Osteoblast (primary cell): ENCODE measurements around the gene SYTL4. TPM values are rescaled to one million over a fixed set of nuclear protein-coding genes. Genes with fewer than 3 reads are reported as not detected.

ENCODE experiments used
- DNase-seq: peaks from one replicate; pipeline ENCODE4 v3.0.0; 2011; ENCODE audit warnings: low spot score, mixed read lengths; ENCODE audit not compliant: insufficient read length; ENCODE audit errors: missing footprints
- H2AFZ ChIP-seq: 2 replicates; pipeline ENCODE4 v1.6.0; 2011; ENCODE audit warnings: mild to moderate bottlenecking, low read length
- H3K27ac ChIP-seq: 2 replicates; pipeline ENCODE4 v1.5.1; 2011; ENCODE audit warnings: mild to moderate bottlenecking, low read depth, low read length, moderate library complexity
- H3K27me3 ChIP-seq: 2 replicates; pipeline ENCODE4 v1.6.0; 2012; ENCODE audit warnings: mild to moderate bottlenecking, control low read depth, inconsistent platforms, low read length, moderate library complexity; ENCODE audit not compliant: insufficient read depth
- H3K36me3 ChIP-seq: 2 replicates; pipeline ENCODE4 v1.5.1; 2011; ENCODE audit warnings: mild to moderate bottlenecking, low read length, control low read depth, moderate library complexity; ENCODE audit not compliant: insufficient read depth
- H3K4me1 ChIP-seq: 2 replicates; pipeline ENCODE4 v1.5.1; 2011; ENCODE audit warnings: mild to moderate bottlenecking, low read length, control low read depth, moderate library complexity; ENCODE audit not compliant: insufficient read depth
- H3K4me2 ChIP-seq: 2 replicates; pipeline ENCODE4 v1.6.0; 2011; ENCODE audit warnings: mild to moderate bottlenecking, low read length; ENCODE audit not compliant: insufficient read depth
- H3K4me3 ChIP-seq: fragments of 200-600 bp; sonication (generic); 3 replicates; pipeline ENCODE4 v1.5.1; 2012; ENCODE audit warnings: mild to moderate bottlenecking, low read length, inconsistent platforms; ENCODE audit not compliant: insufficient read depth
- H3K79me2 ChIP-seq: 2 replicates; pipeline ENCODE4 v1.6.0; 2012; ENCODE audit warnings: mild to moderate bottlenecking, low read length, control low read depth, inconsistent platforms; ENCODE audit not compliant: insufficient read depth
- H3K9me3 ChIP-seq: 2 replicates; pipeline ENCODE4 v1.5.1; 2011; ENCODE audit warnings: low read depth, low read length, control low read depth
- H4K20me1 ChIP-seq: 2 replicates; pipeline ENCODE4 v1.6.0; 2012; ENCODE audit warnings: mild to moderate bottlenecking, low read length, control low read depth; ENCODE audit not compliant: insufficient read depth
- total RNA-seq: library from RNA; depleted of rRNA; stranded (reverse); fragments of >200 nt; gene quantifications from 2 replicates; pipeline ENCODE4 v1.2.3, GENCODE V29; 2012
- TF ChIP-seq, protein P1 (sequence below): IDR thresholded peaks from 2 replicates; pipeline ENCODE4 v1.5.1; 2011; ENCODE audit warnings: mild to moderate bottlenecking, low read depth, low read length, moderate library complexity; ENCODE audit errors: extremely low read depth

The SYTL4 gene
- total RNA-seq, 1 donor = 2.9 TPM

DNA sequence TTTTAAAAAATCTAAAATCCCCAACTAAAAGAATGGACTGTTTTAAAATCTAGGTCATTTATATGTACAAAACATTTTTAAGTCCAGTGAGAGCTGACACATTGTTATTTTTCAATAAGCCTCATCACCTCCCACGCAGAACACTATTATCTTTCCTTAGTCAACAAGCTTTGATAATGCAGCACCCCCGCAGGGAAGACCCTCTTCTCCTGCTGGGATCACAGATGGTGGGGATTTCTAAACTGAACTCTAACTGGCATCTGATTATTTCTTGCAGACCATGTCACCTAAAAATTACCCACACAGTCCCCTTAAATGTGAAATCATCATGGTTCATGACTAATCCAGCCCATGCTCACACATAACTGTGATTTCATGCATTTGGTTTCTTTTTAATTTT is 11.6 kb downstream of the SYTL4 start:
- no peaks in the 10 kb centered on the region for H3K27me3 ChIP-seq
- H3K9me3 ChIP-seq = no peaks in the 10 kb centered on the region
- no peak overlapping the region for H3K4me3 ChIP-seq
- H3K27ac ChIP-seq = no peak overlapping the region
- peak; percentile 68 for DNase-seq
- no peak overlapping the region for H2AFZ ChIP-seq
- no peaks in the 10 kb centered on the region for H3K4me1 ChIP-seq
- H3K36me3 ChIP-seq = no peaks in the 10 kb centered on the region
- no peaks in the 10 kb centered on the region for H3K79me2 ChIP-seq
- TF ChIP-seq, protein P1, sequence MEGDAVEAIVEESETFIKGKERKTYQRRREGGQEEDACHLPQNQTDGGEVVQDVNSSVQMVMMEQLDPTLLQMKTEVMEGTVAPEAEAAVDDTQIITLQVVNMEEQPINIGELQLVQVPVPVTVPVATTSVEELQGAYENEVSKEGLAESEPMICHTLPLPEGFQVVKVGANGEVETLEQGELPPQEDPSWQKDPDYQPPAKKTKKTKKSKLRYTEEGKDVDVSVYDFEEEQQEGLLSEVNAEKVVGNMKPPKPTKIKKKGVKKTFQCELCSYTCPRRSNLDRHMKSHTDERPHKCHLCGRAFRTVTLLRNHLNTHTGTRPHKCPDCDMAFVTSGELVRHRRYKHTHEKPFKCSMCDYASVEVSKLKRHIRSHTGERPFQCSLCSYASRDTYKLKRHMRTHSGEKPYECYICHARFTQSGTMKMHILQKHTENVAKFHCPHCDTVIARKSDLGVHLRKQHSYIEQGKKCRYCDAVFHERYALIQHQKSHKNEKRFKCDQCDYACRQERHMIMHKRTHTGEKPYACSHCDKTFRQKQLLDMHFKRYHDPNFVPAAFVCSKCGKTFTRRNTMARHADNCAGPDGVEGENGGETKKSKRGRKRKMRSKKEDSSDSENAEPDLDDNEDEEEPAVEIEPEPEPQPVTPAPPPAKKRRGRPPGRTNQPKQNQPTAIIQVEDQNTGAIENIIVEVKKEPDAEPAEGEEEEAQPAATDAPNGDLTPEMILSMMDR = no peak
- peak overlapping the region; percentile 52 for H3K4me2 ChIP-seq
- no peaks in the 10 kb centered on the region for H4K20me1 ChIP-seq

DNA sequence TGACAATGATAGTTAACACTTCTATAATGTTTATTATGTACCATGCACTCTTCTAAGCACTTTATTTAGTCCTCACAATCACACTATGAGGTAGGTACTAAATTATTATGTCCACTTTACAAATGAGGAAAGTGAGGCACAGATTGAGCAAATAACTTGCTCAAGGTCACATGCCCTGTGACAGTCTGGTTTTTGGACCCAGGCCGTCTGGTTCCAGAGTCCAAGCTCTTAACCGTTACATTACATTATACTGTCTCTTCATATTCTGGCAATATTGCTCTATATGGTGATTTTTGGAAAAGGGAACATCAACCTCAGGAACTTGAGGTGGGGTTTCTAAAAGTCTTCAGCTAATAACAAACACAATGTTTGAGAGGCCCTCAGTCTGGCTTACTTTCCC is 12.8 kb downstream of the SYTL4 start:
- Histone ChIP-seq H3K36me3 (no peaks in the 10 kb centered on the region), H2AFZ (no peak overlapping the region), H3K4me3 (no peak overlapping the region), H3K4me1 (no peaks in the 10 kb centered on the region), H3K4me2 (no peak overlapping the region), H3K9me3 (no peaks in the 10 kb centered on the region), H4K20me1 (no peaks in the 10 kb centered on the region), H3K27me3 (no peaks in the 10 kb centered on the region), H3K27ac (no peak overlapping the region), H3K79me2 (no peaks in the 10 kb centered on the region)
- DNase-seq = no peak
- TF ChIP-seq, protein P1 = no peak

DNA sequence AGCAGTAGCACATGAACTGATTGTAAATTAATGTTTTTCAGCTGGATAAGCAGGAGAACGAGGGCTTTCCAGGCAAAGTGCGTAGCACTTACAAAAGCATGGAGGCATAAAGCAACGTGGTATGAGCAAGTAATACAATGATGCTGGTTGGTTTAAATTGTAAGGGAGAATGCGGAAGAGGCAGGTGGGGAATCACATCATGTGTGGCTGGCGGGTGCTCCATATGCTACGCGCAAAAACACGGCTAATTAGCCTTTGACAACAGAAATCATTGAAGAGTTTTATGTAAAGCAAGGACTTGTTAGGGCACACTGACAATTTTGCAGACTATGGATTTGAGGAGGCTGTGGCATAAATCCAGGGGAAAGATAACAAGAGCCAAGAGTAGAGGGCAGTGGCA is 14.6 kb downstream of the SYTL4 start:
- Histone ChIP-seq H3K27me3 (no peaks in the 10 kb centered on the region), H2AFZ (no peak overlapping the region), H3K79me2 (no peaks in the 10 kb centered on the region), H3K4me1 (no peaks in the 10 kb centered on the region), H3K9me3 (no peaks in the 10 kb centered on the region), H3K4me3 (no peak overlapping the region), H3K4me2 (no peak overlapping the region), H4K20me1 (no peaks in the 10 kb centered on the region), H3K27ac (no peak overlapping the region), H3K36me3 (no peaks in the 10 kb centered on the region)
- TF ChIP-seq, protein P1 = no peak
- no peak for DNase-seq

DNA sequence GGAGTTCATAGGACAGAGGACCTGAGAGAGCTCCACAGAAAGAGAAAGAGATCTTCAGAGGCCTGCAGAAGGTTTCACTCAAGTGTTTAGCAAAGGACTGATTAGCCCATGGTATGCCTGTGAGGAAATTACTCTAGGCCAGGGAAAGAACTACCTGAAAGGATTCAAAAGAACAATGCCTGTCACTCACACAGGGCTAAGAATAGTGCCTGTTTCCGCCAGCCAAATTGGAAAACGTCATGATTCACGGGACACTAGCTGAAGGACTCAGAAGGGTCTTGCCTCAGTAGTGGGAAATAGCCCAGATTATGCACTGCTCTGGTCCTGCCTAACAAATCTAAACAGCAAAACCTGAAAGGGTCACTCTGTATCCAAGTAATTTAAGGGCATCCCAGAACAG is 21.1 kb downstream of the SYTL4 start:
- TF ChIP-seq, protein P1 = no peak
- Histone ChIP-seq H2AFZ (no peak overlapping the region), H3K9me3 (no peaks in the 10 kb centered on the region), H4K20me1 (no peaks in the 10 kb centered on the region), H3K4me1 (no peaks in the 10 kb centered on the region), H3K27ac (no peak overlapping the region), H3K79me2 (no peaks in the 10 kb centered on the region), H3K27me3 (peaks cover 7% of the 10 kb centered on the region), H3K4me2 (no peak overlapping the region), H3K4me3 (no peak overlapping the region), H3K36me3 (no peaks in the 10 kb centered on the region)
- DNase-seq = no peak
